Glomerular visceral epithelial cell (primary cell): ENCODE results near the gene STIM2.

Experiments
- DNase-seq: peaks from one replicate; pipeline ENCODE4 v3.0.0-alpha.2; 2016; ENCODE audit errors: extremely low spot score

Gene STIM2

GRCh38 chr4:26837993-26838842 lies 22.4 kb upstream of the STIM2 start:
- peak; percentile 24 for DNase-seq

DNA sequence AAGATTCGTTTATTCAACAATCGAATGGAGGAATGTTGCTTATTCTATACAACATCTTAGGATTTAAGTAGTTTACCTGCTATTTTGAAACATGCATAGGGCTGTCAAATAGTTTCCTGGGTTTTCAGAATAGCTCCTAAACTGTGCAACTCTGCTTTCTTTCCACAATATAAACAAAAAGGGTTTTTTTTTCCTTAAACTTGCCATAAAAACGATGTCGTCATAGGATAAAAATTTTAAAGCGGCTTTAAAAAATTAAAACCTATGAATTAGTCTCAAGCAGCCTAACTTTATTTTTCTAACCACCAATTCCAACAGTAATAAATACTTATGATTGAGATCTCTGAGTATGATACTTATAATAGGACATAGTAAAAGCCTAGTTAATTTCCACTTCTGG lies 21.6 kb upstream of the STIM2 start:
- DNase-seq: no peak

DNA sequence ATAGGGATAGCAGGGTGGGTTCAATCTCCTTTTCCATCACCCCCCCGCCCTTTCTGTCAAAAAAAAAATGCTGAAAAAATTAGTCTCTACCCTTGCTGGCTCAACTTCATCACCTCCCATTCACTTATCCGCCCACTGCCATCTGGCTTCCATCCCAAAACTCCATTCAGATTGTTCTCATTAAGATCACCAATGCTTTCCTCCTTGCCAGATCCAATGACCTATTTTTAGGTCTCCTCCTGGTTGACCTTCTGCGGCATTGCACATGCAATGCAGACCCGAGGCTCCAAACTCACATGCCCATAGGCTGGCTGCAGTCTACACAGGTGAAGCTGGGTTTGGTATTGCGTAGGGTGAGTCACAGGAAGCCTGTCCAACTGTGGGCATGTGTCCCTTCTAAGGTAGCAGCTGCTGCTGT lies 21.1 kb upstream of the STIM2 start:
- no peak for DNase-seq

- DNase-seq: no peak
Observed at GRCh38 chr4:26840786-26841185, 19.9 kb upstream of the STIM2 start.

- no peak for DNase-seq
Observed at GRCh38 chr4:26842911-26843310, 17.7 kb upstream of the STIM2 start.

GRCh38 chr4:26850528-26850927 lies 10.1 kb upstream of the STIM2 start:
- DNase-seq: no peak

- DNase-seq: no peak
Observed at GRCh38 chr4:26851129-26851528, 9.5 kb upstream of the STIM2 start.

- no peak for DNase-seq
Observed at GRCh38 chr4:26854701-26855100, 5.9 kb upstream of the STIM2 start.

GRCh38 chr4:26856906-26857277 lies 3.7 kb upstream of the STIM2 start:
- no peak for DNase-seq

GRCh38 chr4:26857278-26858034 lies 3.2 kb upstream of the STIM2 start:
- peak; percentile 94 for DNase-seq

GRCh38 chr4:26858035-26858918 lies 2.4 kb upstream of the STIM2 start:
- DNase-seq: no peak

GRCh38 chr4:26858947-26859401 lies 1.7 kb upstream of the STIM2 start:
- DNase-seq: no peak

DNA sequence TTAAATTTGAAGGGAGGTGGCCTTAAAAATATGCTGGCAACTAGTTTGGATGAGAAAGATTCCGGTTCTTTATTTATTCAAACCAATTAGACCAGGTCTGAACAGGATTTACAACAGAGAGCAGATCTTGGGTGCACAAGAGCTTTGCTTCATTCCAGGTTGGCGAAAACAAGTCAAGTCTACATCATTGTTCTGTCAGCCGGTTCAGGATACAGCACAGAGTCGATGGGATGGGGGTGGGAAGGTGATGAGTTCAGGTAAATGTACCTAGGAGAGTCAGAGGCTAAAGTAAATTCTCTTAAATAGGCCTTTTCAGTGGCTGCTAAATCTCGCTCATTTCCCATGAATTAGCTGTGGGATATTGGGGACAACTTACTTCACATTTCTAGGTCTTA lies 882 bp upstream of the STIM2 start:
- DNase-seq: no peak

GRCh38 chr4:26860922-26861433 lies 337 bp downstream of the STIM2 start:
- DNase-seq: peak; percentile 61

GRCh38 chr4:26861434-26862186 lies 969 bp downstream of the STIM2 start:
- peak; percentile 83 for DNase-seq

- no peak for DNase-seq
Observed at GRCh38 chr4:26862381-26862915, 1.8 kb downstream of the STIM2 start.

GRCh38 chr4:26863512-26863911 lies 2.9 kb downstream of the STIM2 start:
- no peak for DNase-seq

DNA sequence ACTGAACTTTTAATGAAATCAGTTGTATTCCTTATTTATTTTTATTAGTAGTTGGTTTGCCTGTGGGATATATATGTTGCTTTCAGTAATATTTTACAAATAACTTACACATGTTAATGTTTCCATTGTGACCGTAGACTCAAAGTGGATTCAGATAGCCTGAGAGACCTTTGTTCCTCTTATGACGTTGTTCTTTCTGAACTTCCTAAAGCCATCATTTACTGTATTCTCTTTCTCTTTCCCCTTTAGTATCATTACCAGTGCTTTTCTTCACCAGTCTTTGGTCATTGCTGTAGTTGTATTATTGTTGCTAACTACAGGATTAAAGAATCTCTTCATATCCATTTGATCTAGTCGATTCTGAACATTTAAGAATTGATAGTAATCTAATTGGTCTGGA lies 4.3 kb downstream of the STIM2 start:
- DNase-seq: no peak

DNA sequence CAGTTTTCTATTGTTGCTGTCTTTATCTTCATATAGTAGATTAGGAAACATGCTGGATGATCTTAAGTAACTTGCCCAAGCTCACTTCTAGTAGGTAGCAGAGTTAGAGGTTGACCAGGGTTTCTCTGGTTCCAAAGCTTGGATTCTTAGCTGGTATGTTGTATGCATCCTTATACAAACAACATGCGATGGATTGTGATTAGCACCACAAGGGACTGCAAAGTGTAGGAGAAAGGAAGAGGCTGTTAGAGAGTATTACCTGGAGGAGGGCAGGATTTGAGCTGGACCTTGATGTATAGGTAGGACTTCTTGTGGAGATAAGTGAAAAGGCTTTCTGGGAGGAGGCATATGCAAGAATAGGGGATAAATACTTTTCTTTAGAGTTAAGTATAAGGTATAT lies 5.6 kb downstream of the STIM2 start:
- DNase-seq: no peak

- no peak for DNase-seq
Observed at GRCh38 chr4:26866781-26867180, 6.1 kb downstream of the STIM2 start.
